Measurements from ENCODE around the gene AOPEP.

AOPEP gene

DNA sequence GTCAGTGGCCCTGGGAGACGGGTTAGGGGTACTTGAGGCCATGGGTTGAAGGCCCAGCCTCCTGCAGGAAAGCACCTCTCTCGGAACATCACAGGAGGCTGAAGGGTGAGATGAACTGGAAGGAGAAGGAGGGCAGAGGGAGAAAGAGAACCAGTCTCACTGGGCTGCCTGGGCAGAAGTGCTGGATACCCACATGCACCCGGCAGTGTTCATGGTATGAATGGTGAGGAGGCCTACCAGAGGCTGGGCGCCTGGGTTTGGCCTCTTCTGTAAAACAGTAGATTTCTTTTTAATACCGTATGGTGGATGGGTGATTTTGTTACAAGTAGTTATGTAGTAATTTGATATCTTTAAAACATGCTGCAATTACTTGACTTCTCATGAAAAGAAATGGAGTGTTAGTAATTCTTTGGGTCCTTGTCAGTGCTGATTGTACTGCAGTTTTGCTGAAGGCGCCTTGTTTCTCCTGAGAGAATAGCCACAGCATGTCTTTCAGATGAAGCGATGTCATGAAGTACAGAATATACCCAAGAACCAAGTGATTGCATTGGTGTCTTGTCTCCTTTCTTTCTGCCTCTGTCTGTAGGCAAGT, 332.4 kb downstream of the AOPEP start:
- no peak for DNase-seq (ENCODE audit: low spot score)
- H3K27ac ChIP-seq: peak overlapping the region; percentile 91 to 93
- TF ChIP-seq CTCF (IDR thresholded peaks at IDR 0.05): no peak
- peak overlapping the region; percentile 68 for H3K4me3 ChIP-seq

DNA sequence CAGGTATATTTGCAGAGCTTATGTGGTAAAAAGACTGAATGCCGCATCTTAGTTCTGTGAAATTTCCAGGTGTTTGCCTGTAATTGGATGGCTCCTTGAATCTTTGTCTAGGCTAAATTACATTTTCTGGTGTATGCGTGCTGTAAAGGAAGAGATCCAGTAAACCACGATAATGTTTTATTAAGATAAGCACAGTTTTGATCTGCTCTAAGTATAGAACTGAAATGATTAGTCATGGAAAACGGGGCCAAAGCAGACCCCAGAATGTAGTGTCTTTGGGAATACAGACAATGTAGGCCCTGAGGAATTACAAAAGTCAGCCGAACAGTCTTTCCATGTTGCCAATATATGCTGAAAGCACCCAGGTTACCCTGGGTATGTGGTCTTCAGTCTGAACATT, 333.7 kb downstream of the AOPEP start:
- H3K4me3 ChIP-seq: peak overlapping the region; percentile 68
- no peak for DNase-seq (ENCODE audit: low spot score)
- H3K27ac ChIP-seq: peak overlapping the region; percentile 91 to 93
- no peak for TF ChIP-seq CTCF (IDR thresholded peaks at IDR 0.05)

DNA sequence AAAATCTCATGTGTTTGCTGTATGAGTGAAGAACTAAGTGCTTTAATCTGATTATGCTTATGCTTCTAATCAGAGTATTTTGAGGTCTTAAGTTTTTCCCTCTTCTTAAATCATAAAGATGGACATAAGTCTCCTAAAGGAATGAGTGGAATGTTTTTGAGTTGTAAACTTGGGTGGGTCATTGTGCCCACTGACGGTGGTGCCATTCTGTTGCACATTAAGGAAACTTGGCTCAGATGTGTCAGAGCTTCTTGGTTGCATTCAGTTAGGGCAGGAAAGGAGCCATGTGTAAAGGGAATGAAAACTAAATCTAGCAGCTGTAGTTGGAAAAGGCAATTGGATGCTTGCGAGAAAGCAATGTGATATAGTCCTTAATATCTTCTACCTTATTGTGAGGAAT, 334.4 kb downstream of the AOPEP start:
- no peak for TF ChIP-seq CTCF (IDR thresholded peaks at IDR 0.05)
- peak overlapping the region; percentile 91 to 93 for H3K27ac ChIP-seq
- DNase-seq (ENCODE audit: low spot score): no peak
- peak overlapping the region; percentile 68 for H3K4me3 ChIP-seq

DNA sequence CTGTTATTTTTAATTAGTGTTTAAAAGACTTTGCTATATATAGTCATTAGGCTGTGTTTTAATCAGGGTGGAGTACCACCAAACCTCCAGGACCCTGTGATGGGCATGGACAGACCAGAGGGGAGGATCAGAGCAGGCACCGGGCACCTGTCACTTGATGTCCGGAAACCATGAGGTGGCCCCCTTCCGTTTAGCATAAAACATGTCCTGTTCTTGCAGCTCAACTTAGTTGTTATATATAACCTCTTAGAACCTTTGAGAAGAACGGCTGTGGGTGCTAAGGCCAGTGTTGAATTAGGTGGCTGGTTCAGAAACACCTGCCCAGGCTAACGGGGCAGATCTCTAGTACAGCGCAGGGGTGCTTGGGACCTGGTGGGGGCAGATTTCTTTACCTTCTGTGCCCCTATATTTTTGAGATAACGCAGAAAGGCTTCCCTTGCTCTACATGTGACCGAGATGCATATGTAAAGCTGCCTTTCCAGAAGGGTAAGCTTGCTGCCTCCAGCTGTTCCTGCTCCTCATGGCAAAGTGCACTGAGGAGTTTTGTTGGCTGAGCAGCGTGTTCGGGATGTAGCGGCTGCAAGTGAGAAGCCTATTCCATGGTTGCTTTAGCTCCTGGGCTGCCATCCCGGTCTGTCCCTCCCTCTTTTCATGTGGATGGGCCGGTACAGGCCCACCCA, 335.6 kb downstream of the AOPEP start:
- peak overlapping the region; percentile 45 for H3K4me3 ChIP-seq
- TF ChIP-seq CTCF (IDR thresholded peaks at IDR 0.05): no peak
- H3K27ac ChIP-seq: peak overlapping the region; percentile 91 to 93
- DNase-seq (ENCODE audit: low spot score): no peak

GRCh38 chr9:95062596-95063065, 336.1 kb downstream of the AOPEP start:
- H3K27ac ChIP-seq: peak overlapping the region; percentile 91 to 93
- no peak for TF ChIP-seq CTCF (IDR thresholded peaks at IDR 0.05)

GRCh38 chr9:95063300-95063699, 336.8 kb downstream of the AOPEP start:
- no peak for DNase-seq (ENCODE audit: low spot score)
- TF ChIP-seq CTCF (IDR thresholded peaks at IDR 0.05): no peak
- H3K4me3 ChIP-seq: peak overlapping the region; percentile 22
- H3K27ac ChIP-seq: peak overlapping the region; percentile 91 to 93

More at GRCh38 chr9:95062596-95063065, 336.1 kb downstream of the AOPEP start:
- DNase-seq (ENCODE audit: low spot score): no peak
- H3K4me3 ChIP-seq: peak overlapping the region; percentile 45

- no peak for DNase-seq (ENCODE audit: low spot score)
- no peak for TF ChIP-seq CTCF (IDR thresholded peaks at IDR 0.05)
- H3K27ac ChIP-seq: peak overlapping the region; percentile 91 to 93
- H3K4me3 ChIP-seq: peak overlapping the region; percentile 39
Measured at GRCh38 chr9:95065224-95065623, 338.7 kb downstream of the AOPEP start.

Data from coronary artery (tissue), 2 donors.